Left ventricle myocardium inferior (tissue), 1 donor: ENCODE measurements around the gene SLC9A1. TPM values are rescaled to one million over a fixed set of nuclear protein-coding genes. Genes with fewer than 3 reads are reported as not detected.

ENCODE experiments used
- DNase-seq: peaks from one replicate; pipeline ENCODE4 v3.0.0-alpha.2; 2020
- H3K27ac ChIP-seq: fragments of 200-600 bp; replicated peaks from 2 replicates; pipeline ENCODE4 v1.8.0; 2021
- H3K27me3 ChIP-seq: fragments of 200-600 bp; 2 replicates; pipeline ENCODE4 v1.8.0; 2021; ENCODE audit warnings: low read depth
- H3K36me3 ChIP-seq: fragments of 200-600 bp; 2 replicates; pipeline ENCODE4 v1.8.0; 2021
- H3K4me1 ChIP-seq: fragments of 200-600 bp; 2 replicates; pipeline ENCODE4 v1.8.0; 2021
- H3K4me3 ChIP-seq: fragments of 200-600 bp; 2 replicates; pipeline ENCODE4 v1.8.0; 2021; ENCODE audit warnings: mild to moderate bottlenecking, moderate library complexity
- H3K9me3 ChIP-seq: fragments of 200-600 bp; replicated peaks from 2 replicates; pipeline ENCODE4 v1.8.0; 2021
- intact Hi-C: fragments of 100-400 bp; cut with micrococcal nuclease; formaldehyde crosslinking; loops from one replicate; pipeline ENCODE4 v1.11.0; 2022
- total RNA-seq: library from RNA; stranded (reverse); fragmentation: NEBNext Ultra II Directional; extraction: Animal tissue kit (Norgen Biotek cat#: 25700); gene quantifications from one replicate; pipeline ENCODE4 v1.2.1, GENCODE V29; 2021
- TF ChIP-seq, protein P1 (sequence below): fragments of 200-600 bp; IDR thresholded peaks from 2 replicates; pipeline ENCODE4 v1.8.0; 2021; ENCODE audit warnings: antibody characterized with exemption, mild to moderate bottlenecking, borderline replicate concordance
- donor health status: DM: no; HTN: yes; CAD: no; lungs with severe emphysema.

The SLC9A1 gene
- total RNA-seq, 1 donor from 2014 or later, result 19.5 TPM

DNA sequence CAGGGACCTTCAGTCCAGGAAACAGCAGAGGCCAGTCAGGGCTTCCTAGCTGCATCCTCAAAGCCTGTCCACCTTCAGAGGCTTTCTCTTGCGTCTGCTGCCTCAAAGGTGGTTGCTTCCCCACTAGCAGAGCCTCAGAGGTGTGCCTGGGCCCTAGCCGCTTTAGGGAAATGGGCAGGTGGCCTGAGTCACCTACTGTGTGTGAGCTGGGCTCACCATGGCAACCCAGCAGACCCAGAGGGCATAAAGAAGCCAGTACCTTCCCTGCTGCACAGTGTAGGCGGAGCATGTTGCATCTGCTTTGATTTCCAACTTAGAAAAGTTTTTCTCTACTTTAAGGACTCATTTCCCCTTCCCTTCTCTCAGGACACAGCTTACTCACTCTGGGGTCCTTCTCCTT, 12.5 kb downstream of the SLC9A1 start:
- Histone ChIP-seq H3K9me3 (no peaks in the 10 kb centered on the region), H3K4me1 (peaks cover 93% of the 10 kb centered on the region), H3K4me3 (no peak overlapping the region), H3K27ac (peak overlapping the region; percentile 81), H3K36me3 (no peaks in the 10 kb centered on the region), H3K27me3 (no peaks in the 10 kb centered on the region)
- intact Hi-C loops, result no loop called here
- DNase-seq, result no peak
- TF ChIP-seq, protein P1, sequence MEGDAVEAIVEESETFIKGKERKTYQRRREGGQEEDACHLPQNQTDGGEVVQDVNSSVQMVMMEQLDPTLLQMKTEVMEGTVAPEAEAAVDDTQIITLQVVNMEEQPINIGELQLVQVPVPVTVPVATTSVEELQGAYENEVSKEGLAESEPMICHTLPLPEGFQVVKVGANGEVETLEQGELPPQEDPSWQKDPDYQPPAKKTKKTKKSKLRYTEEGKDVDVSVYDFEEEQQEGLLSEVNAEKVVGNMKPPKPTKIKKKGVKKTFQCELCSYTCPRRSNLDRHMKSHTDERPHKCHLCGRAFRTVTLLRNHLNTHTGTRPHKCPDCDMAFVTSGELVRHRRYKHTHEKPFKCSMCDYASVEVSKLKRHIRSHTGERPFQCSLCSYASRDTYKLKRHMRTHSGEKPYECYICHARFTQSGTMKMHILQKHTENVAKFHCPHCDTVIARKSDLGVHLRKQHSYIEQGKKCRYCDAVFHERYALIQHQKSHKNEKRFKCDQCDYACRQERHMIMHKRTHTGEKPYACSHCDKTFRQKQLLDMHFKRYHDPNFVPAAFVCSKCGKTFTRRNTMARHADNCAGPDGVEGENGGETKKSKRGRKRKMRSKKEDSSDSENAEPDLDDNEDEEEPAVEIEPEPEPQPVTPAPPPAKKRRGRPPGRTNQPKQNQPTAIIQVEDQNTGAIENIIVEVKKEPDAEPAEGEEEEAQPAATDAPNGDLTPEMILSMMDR, result no peak

DNA sequence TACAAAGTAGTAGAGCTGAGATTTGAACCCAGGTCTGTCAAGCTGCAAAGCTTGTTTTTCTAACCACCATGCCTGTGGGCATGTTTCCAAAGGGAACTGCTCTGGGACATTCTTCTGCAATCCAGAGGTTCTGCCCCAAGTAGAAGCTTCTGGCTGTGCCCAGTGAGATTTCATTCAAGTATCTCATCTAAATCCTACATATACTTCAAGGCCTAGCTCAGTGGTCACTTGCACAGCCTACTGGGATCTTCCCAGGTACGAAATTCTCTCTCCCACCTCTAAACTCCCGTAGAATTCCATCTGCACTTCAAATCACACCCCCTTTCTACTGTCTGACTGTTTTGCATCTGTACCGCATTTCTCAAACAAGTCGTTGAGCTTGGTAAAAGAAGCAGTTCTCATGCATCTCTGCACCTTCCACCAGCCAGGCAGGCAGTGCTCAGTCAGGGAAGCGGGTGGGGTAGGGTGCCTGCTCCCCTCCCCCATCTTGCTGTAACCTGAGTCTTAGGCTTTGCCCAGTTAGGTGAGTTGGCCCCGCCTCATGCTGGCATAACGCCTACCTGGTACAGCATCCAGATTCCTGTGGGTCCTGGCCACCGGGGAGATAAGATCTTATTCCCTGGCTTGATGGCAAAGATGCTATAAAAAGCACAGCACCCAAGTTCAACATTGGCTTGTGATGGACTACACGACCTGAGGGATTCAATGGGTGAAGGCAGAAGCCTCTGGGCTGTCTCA, 13.5 kb downstream of the SLC9A1 start:
- Histone ChIP-seq H3K27ac (peak overlapping the region; percentile 81), H3K4me3 (no peak overlapping the region), H3K27me3 (no peaks in the 10 kb centered on the region), H3K4me1 (peaks cover 100% of the 10 kb centered on the region), H3K36me3 (no peaks in the 10 kb centered on the region), H3K9me3 (no peaks in the 10 kb centered on the region)
- DNase-seq, result no peak
- TF ChIP-seq, protein P1, result no peak
- intact Hi-C loops, result no loop called here

DNA sequence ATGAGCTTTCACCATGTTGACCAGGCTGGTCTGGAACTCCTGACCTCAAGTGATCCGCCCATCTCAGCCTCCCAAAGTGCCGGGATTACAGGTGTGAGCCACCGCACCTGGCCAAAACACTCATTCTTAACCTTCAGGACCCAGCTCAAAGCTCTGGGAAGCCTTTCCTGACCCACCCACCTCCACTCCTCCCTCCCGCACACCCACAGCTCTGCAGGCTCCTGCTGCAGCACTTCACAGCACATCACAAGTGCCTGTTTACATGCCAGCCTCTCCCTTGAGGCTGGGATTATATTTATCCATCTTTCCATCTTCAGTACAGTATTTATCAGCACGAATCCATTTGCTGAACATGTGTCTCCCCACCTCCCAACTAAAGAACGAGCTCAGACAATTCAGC, 14.9 kb downstream of the SLC9A1 start:
- Histone ChIP-seq H3K27ac (peak overlapping the region; percentile 75), H3K9me3 (no peaks in the 10 kb centered on the region), H3K36me3 (no peaks in the 10 kb centered on the region), H3K27me3 (no peaks in the 10 kb centered on the region), H3K4me3 (no peak overlapping the region), H3K4me1 (peaks cover 97% of the 10 kb centered on the region)
- TF ChIP-seq, protein P1, result no peak
- intact Hi-C loops, result no loop called here
- DNase-seq, result no peak

DNA sequence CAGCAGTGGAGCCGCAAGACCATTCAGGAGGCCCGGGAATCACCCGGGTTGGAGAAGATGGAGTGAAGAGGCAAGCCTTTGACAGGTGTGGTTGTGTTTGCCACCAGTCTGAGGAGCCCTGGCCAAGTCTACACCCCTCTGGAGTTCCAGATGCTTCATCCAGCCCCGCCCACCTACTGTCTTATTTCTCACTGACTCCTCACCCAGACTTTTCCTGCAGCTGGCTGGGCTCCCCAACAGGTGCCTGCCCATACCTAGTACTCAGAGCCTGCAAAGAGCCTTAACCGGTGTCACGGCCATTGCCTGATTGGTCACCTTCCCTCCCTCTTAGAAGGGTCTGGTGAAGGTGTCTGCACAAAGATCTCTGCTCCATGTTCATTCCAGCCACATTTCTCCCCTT, 16.0 kb downstream of the SLC9A1 start:
- Histone ChIP-seq H3K9me3 (no peaks in the 10 kb centered on the region), H3K27ac (peak overlapping the region; percentile 75), H3K4me1 (peaks cover 97% of the 10 kb centered on the region), H3K4me3 (no peak overlapping the region), H3K36me3 (no peaks in the 10 kb centered on the region), H3K27me3 (no peaks in the 10 kb centered on the region)
- intact Hi-C loops, result no loop called here
- DNase-seq, result no peak
- TF ChIP-seq, protein P1, result no peak

DNA sequence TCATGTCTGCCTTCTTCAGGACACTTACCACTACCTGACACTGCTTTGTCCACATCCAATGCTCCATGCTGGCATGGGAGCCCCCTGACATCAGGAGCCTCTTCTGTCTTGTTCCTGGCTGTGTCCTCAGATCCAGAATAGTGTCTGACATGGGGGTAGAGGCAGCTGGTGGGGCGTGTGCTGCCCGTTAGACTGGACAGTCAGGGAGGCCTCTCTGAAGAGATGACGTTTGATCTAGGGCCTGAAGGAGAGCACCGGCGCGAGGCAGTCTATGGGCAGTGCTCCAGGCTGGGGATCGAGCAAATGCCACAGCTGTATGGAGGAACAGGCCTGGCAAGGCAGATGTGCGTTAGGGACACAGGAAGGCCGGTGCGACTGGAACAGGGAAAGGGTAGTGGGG, 16.6 kb downstream of the SLC9A1 start:
- TF ChIP-seq, protein P1, result no peak
- H3K27me3 ChIP-seq, result no peaks in the 10 kb centered on the region
- no peak for DNase-seq
- no peak overlapping the region for H3K4me3 ChIP-seq
- peak overlapping the region; percentile 75 for H3K27ac ChIP-seq
- H3K36me3 ChIP-seq, result no peaks in the 10 kb centered on the region
- H3K9me3 ChIP-seq, result no peaks in the 10 kb centered on the region
- peaks cover 97% of the 10 kb centered on the region for H3K4me1 ChIP-seq
- intact Hi-C loops, result no loop called here
